Endometrium (tissue), 2 donors: ENCODE data around the gene TMEM231.
"Not testable (repeated sequence)": the region's sequence is repeated elsewhere in the genome, so short reads cannot be mapped to it uniquely, and the experiment has no call there.

Experiments used
- FAIRE-seq: peaks from 2 replicates; lab custom pipeline; 2012; peaks lifted over from hg19 to GRCh38; lab: Jason Lieb, UNC
- donor health status: control.
- donor health status: control.

The TMEM231 gene

DNA sequence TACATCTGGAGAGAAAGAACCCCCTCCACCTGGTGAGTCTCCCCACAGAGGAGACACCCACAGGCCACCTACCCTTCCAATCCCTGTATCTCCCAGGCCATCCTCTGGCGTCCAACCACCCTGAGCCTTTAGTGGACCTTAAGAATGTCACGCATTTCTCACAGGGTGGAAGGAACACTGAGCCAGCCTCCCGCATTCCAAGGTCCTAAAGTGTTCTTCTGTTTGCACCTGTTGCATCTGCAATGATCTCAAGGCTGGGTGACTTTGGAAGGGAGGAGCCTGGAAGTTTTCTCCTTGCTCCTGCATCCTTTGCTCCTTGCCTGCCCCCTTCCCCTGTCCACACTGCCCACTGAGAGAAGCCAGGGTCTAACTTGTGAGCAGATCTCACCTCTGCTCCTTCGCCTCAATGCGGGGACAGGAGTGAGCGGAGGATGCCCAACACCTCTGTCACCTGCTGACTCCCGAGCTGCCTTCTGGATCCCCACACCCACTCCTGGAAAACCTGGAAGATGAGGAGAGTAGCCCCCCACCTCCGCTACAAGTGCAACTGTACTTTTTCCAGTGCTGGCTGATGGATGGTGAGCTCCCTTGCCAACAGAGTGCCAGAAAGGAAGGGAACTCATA is 23.8 kb downstream of the TMEM231 start:
- FAIRE-seq: no peak

DNA sequence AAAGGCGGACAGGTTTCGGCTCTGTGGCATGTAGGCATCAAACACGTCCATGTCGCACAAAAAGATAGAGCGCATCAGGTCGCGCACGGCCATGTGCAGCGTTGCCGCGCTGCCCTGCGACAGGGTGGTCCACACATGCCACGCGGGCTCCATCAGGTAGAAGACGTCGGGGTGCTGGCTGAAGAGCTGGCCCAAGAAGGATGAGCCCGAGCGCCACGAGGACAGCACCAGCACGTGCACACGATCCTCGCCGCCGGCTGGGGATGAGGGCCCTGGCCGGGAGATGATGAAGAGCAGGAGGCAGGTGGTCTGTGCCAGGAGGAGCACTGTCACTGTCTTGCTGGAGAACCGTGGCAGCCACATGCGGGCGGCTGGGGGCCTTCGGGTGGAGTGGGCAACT is 26.1 kb downstream of the TMEM231 start:
- no peak for FAIRE-seq

DNA sequence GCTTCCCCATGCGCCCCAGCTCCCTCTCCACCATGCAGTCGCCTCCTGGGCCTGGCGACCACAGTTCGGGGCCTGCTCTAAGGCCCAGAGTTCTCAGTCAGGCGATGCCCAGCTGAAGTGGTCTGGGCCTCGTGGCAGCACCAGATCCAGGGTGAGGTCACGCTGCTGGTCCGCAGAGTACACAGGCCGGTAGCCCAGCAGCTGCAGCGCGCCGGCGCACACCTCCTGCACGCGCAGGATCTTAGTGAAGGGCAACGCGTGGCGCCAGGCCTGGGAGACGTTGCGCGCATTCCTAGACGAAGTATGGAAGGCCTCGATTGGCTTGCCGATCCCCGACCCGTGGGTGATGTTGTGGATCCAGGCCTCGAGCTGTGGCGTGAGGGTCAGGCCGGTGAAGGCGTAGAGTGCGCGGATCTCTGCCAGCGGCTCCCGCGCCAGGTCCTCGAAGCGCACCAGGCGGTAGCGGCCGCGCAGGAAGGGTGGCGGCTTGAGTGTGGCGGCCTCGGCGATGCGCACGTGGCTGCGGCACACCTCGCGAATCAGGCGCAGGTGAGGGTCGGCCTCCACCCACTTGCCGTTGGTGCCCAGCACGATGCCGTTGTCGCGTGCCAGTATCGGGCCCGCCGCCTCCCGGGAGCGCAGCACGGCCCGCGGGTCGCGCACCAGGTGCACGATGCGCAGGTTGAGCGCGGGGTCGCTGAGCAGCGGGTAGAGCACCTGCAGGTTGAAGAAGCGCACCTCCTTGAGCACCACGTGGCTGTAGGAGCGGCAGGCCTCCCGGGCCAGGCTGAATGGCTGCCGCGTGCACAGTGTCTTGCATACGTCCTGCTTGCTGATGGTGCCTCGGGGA is 26.8 kb downstream of the TMEM231 start:
- FAIRE-seq: no peak

DNA sequence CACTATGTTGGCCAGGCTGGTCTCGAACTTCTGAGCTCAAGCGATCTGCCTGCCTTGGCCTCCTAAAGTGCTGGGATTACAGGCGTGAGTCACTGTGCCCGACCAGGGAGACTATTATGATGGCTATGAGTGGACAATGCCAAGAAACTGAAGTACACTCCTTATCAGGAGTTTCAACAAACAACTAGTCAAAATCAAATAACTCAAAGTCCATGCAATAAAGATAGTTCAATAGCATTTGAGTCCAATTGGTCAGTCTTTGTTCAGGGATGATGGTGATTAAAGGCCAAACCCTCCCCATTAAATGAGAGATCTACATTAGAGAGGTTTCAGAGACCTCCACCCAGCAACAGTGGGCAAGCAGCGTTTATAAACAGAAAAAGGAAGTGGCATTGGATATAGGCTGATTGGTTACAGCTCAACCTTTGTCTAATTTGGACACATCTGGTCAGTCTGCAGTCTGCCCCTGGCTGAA is 28.2 kb downstream of the TMEM231 start:
- no peak for FAIRE-seq

DNA sequence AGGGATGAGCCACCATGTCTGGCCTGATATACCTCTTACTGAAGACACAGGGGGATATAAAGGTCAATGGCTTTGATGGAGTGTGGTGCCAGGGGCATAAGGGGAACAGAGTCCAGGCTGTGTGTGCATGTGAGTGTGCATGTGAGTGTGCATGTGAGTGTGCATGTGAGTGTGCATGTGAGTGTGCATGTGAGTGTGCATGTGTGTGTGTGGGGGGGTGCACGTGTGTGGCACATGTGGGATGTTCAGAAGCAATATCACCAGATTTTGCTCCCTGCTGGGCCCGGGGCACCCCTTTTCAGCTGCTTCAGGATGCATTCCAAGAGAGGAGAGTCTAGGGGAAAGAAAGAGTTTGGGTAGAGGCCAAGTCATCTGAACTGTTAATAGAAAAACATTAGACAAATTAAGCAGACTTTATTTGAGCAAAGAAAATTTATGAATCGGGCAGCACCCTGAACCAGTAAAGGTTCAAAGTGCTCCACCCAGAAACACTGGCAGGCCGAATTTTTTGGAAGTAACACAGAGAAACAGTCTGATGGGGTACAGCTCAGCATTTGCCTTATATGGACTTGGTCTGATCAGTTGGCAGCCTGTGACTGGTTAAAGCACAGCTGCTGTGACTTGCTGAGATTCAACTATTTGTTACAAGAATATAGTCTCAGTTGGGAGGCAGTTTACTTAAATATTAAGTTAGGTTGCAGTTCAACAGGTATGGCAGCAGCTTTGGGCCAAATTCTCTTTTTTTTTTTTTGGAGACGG is 29.8 kb downstream of the TMEM231 start:
- no peak for FAIRE-seq

DNA sequence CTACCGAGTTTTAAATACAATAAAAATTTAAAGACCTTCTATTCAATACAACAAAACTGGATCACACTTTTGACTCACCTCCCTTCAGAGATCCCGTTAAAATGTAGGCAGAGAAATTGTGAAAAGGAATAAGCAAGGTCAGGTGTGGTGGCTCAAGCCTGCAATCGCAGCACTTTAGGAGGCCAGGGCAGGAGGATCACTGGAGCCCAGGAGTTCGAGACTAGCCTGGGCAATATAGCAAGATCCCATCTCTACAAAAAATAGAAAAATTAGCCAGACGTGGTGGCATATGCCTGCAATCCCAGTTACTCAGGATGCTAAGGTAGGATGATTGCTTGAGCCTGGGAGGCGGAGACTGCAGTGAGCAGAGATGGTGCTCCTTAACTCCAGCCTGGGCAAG is 36.9 kb downstream of the TMEM231 start:
- no peak for FAIRE-seq

DNA sequence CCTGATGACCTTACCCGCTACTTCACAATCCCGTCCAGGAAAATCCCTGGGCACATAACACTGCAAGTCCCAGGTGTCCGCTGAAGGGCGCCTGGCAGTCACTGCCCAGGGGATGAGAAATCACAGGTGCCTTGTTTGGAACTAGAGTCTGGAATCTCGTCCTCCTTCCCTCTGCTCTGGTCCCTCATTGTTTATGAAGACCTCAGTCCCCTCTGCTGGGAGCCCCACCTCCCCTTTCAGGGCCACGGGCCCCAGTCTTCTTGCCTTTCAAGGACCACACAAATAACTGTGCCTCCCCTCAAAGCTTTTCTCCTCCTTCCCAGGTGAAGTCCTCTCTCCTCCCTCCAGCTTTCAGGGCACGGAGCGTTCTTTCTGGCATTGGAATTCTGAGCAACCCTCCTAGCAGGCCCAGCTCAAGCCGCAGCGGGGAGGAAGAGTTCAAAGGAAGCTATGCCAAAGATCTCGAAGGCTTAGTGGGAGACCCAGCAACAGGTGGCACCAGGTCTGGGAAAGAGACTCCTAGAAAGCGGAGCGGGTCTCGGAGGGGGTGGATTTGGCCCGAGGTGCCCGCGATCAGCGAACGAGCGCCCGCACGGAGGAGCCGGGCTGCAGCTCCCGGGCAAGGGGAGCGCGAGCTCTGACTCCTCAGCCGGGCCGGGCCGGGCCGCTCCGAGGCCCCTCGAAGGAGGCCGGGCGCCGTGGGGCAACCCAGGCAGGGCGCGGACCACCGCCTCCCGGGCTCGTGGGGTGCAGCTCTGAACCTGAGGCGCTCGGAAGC is 39.7 kb downstream of the TMEM231 start:
- not testable (repeated sequence) for FAIRE-seq

DNA sequence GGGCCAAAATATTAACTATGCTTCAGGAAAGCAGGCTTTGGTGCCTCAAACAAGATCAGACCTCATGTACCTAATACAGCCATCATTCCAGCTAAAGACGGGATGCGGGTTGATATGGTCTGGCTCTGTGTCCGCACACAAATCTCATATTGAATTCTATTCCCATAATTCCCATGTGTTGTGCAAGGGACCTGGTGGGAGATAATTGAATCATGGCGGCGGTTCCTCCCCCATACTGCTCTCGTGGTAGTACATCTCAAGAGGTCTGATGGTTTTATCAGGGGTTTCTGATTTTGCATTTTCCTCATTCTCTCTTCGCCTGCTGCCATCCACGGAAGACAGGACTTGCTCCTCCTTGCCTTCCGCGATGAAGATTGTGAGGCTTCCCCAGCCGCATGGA is 41.8 kb downstream of the TMEM231 start:
- FAIRE-seq: no peak

DNA sequence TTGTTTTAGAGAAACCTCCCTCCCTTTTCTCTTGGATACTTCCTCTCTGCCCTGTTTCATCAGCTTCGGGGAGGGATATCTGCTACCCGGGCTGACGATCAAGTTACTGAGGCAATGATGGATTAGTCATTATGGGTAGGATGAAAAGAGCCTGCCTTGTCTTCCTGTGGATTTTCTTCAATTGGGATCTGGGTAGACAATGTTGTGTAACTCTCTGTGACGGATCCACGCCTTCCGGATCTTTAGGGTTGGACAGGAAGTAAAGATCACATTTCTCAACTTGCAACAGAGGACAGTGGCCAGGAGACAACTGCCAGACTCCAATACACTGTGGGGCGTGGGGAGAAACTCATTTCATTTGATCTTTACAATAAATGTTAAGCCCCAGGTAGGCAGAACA is 49.5 kb downstream of the TMEM231 start:
- no peak for FAIRE-seq

DNA sequence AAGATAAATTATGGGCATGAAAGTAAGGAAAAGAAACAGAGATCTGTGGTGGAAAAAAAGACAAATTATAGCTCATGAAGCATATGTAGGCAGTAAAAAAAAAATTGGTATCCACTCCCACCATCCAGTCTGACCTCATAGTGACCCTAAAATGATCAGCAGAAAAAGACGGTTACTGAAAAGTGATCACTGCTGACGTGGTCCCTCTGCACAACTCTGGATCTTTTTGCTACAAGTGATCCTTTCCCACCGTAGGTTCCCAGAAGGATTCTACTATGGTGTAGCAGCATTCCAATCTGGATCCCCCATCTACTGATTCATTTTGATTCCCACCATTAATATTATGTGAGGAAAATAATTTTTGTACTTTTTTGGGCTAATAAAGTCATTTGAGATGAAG is 49.9 kb downstream of the TMEM231 start:
- FAIRE-seq: no peak

DNA sequence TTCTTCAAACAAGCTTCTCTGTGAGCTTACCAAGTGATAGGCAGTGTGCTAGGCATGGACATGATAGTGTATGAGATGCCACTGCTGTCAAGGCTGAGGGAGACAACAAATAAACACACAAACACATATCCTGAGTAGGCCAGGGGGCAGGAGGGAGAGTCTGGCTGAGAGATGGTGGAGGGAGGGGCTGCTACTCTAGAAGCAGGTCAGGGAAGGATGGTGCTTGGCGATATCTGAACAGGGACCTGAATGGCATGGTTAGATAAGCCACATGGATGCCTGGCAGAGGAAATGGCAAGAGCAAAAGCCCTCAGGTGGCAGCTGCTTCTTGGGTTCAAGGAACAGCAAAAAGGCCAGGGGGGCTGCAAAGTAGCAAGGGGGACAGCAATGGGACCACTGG is 52.3 kb downstream of the TMEM231 start:
- no peak for FAIRE-seq

DNA sequence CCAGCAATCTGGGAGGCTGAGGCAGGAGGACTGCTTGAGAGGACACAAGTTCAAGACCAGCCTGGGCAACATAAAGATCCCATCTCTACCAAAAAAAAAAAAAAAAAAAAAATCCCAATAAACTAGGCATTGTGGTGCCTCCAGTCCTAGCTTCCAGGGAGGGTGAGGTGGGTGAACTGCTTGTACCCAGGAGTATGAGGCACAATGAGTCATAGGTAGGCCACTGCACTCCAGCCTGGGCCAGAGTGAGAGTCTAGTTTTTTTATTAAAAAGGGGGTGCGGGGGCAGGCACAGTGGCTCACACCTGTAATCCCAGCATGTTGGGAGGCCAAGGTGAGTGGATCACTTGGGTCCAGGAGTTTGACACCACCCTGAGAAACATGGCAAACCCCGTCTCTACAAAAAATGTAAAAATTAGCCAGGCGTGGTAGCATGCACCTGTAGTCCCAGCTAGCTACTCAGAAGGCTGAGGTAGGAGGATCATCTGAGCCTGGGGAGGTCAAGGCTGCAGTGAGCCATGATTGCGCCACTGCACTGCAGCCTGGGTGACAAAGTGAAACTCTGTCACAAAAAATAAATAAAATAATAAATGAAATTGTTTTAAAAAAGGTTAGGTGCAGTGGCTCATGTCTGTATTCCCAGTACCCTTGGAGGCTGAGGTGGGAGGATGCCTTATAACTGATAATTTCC is 53.0 kb downstream of the TMEM231 start:
- no peak for FAIRE-seq

DNA sequence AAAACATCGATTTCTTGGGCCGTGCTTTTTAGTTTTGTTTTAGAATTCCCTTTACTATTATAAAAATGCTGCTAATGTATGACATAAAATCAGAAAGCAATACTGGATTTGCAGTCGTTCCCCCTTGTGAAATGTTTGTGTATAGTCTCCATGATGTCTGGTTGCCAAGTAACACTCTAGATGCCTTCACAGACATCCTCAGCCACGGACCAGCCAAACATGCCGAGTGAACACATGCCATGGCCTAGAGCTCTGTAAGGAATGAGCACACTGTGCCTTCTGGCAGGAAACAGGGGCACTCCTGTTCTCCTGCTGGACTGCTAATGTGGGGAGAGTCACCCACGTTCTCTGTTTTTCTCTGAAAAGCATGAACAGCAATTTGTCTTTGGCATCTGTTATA is 54.2 kb downstream of the TMEM231 start:
- not testable (repeated sequence) for FAIRE-seq

DNA sequence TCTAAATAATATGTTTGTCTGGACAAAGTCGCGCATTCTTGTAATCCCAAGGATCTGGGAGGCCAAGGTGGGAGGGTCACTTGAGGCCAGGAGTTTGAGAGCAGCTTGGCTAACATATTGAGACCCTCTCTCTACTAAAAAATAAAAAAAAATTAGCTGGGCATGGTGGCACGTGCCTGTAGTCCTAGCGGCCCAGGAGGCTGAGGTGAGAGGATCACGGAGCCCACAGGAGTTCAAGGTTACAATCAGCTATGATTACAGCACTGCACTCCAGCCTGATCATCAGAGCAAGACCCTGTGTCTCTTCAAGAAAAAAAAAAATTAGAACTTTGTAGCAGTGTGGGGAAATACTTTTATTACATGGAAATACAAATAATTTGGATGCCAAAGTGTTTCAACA is 54.7 kb downstream of the TMEM231 start:
- FAIRE-seq: no peak

DNA sequence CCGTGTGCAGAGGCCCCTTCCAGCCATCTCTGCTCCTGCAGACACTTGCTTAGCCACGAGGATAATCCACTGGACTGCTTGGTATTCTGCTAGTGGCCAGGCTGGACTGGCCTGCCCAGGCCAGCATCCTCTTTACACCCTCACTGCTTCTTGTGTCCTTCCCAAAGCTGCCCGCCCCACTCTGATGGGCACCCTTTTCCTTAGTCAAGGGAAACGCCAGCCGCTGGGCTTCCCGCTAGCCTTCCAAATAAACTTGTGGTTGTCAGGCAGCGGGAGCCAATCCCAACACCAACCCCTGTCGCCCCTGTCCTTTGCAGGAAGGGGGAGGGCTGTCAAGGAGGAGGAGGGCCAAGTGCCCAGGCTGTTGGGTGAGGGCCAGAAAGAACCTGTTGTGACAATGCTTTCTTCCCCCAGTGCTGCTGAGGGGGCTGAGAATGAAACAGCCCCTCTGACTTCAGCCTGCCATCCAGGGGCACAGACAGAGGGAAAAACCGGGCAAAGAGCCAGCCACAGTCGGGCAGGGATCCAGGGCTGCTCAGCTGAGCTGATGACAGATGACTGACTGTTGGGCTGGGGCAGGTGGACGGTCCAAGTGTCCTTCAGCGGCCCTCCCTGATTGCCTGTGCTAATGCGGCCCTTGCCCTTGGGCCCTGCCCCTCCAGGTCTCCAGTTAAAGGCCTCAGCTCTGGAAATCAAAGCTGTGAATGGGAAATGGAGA is 57.3 kb downstream of the TMEM231 start:
- not testable (repeated sequence) for FAIRE-seq

DNA sequence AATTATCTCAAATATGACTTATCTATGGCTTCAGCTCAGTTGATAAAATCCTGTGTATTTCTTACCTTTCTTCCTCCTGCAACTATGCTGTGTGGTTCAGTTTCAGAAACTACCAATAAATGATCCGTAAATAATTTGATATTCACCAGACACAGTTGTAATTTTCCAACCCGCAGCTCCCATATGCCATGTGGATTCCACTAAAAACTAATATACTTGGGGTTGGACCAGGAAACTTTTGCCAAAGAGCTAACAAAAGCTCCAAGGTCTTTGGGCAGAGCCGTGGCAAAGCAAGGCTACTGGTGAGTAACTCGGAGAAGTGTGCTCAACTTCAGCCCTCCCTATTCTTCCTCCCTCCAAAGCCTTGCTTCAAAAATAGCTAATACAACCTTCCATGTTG is 58.5 kb downstream of the TMEM231 start:
- no peak for FAIRE-seq

DNA sequence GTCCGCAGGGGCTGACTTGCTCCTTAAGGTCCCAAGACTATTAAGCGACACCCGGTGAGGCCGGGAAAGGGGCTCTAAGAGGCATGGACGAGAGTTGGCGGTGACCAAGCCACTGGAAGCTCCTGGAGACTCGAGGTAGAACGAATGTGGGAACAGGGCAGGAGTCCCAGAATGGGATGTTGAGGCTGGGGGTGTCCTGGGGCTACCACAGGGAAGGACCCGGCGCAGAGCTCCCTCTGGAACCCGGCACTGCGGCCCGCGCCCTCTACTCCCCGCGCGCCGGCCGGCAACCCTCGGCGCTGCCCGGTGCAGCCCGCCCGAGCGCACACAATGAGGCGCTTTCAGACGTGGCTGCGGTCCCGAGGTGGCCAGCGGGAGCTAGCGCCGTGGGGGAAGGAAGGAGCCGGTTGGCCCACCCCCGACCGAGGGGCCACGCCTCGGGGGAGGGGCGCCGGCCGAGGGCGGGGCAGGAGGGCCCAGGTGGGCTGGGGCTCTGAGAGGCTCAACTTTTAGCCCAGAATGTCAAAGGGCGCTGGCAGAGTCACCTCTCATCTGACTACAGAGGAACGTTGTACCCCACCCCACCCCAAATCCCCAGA is 60.9 kb downstream of the TMEM231 start, which contains the start of gene CHST6:
CHST6 (minus strand) TSS at position 366 of the 599 bp plus-strand sequence. CDS start 15,613 bp downstream, outside the sequence.
- FAIRE-seq: no peak

DNA sequence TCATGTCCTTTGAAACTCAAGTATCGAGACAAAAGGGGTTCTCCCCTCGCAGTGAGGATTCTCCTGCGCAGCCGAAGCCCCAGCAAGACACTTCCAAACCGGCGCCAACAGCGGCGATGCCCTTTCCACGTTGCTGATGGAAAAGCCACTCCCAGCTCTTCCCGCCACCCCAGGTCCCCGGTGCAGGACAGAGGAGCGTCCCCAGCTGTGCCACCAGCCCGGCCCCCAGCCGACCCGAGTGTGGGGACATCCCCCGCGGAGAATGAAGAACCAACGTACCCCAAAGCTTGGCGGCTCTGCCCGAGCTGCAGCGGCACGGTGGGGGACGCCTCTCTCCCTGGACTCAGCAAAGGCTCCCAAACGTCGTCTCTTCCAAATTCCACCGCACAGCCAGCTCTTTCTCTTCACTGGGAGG is 61.4 kb downstream of the TMEM231 start:
- FAIRE-seq: no peak

DNA sequence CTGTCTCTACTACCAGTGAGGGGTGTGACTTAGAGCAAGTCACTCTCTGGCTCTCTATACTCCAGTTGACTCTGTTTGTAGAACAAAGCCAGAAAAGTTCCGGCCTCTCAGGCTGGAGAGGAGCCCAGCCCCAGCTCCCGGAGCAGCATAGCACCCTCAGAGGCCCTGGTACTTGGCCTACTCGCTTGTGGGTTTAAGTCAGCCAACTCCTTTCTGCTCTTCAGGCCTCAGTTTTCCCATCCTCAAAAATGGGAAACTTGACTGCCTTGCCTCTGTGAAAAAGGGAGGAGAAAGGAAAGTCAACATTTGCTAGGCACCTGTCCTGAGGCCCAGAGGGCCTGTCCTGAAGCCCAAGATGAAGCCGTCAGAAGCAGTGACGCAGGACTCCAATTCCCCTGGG is 61.9 kb downstream of the TMEM231 start:
- no peak for FAIRE-seq

DNA sequence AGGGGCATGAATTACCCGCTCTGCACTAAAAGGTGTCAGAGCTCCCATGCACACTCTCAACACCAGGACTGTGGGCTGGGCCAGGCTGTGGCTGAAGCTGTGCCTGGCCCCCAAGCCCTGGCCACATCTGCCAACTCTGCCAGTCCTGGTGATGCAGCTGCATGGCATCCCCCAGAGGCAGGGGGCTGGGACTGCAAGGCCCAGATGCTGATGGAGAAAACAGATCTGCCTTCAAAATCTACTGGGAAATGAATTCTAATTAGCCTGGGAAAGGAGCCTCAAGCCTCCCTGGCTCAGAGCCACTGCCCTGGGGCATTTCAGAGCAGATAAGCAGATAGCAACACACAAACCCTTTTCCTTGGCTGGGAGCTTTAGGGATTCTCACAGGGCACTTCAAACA is 64.2 kb downstream of the TMEM231 start:
- FAIRE-seq: no peak
